HG03469 (cell line): Measurements from ENCODE around the gene SPATA2L.

Experiments used
- ATAC-seq: cut with Tn5 transposase; IDR thresholded peaks from one replicate; pipeline ENCODE4 v1.9.1; 2021; ENCODE audit warnings: mild to moderate bottlenecking, moderate library complexity, moderate number of reproducible peaks; ENCODE audit not compliant: unreplicated experiment

The SPATA2L gene

DNA sequence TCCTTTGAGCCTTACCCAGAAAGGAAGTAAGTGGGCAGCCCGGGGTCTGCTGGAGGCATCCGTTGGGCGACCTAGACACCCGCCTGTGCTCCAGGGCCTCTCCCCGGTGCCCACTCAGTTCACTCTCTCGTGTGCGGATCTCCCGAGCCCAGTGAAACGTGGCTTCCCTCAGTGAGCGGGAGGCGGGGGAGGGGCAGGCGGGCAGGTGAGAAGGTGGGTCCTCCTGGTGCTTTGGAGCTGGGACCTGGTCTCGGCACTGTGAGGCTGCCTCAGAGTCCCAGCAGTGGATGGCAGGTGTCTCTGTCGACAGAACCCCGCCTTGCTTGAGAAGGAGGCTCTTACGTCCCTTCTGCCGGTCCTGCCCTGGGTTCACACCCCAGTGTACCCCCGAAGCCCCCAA, 27.8 kb upstream of the SPATA2L start:
- ATAC-seq: no peak

GRCh38 chr16:89727406-89728120, 26.1 kb upstream of the SPATA2L start:
- no peak for ATAC-seq

DNA sequence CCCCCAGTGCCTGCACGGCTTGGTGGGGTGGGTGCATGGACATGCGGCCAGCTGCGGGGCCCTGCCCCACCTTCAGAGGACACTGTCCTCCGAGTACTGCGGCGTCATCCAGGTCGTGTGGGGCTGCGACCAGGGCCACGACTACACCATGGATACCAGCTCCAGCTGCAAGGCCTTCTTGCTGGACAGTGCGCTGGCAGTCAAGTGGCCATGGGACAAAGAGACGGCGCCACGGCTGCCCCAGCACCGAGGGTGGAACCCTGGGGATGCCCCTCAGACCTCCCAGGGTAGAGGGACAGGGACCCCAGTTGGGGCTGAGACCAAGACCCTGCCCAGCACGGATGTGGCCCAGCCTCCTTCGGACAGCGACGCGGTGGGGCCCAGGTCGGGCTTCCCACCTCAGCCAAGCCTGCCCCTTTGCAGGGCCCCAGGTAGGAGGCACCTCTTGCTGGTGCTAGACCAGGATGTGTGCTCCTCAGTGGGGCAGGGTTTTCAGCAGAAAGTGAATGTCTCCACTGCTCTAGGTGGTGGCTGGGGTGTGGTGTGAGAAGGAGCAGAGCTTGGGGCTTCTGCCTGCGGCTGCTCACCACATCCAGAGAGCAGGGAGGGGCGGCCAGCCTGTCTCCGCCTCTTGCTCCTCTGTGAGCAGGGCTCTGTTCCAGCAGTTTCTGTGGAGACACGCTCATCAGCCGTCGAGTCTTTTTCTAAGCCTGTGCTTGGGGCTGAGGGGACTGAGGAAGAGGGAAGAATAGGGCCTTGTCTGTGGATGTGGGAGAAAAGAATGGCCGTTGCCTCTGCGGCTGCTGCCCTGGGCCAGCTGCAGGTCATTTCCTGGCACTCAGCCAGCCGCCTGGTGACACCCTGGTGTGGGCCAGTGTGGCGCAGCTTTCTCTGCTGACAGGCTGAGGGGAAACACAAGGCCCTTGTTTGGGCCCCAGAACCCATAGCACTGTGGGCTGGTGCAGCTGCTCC, 22.1 kb upstream of the SPATA2L start:
- no peak for ATAC-seq

DNA sequence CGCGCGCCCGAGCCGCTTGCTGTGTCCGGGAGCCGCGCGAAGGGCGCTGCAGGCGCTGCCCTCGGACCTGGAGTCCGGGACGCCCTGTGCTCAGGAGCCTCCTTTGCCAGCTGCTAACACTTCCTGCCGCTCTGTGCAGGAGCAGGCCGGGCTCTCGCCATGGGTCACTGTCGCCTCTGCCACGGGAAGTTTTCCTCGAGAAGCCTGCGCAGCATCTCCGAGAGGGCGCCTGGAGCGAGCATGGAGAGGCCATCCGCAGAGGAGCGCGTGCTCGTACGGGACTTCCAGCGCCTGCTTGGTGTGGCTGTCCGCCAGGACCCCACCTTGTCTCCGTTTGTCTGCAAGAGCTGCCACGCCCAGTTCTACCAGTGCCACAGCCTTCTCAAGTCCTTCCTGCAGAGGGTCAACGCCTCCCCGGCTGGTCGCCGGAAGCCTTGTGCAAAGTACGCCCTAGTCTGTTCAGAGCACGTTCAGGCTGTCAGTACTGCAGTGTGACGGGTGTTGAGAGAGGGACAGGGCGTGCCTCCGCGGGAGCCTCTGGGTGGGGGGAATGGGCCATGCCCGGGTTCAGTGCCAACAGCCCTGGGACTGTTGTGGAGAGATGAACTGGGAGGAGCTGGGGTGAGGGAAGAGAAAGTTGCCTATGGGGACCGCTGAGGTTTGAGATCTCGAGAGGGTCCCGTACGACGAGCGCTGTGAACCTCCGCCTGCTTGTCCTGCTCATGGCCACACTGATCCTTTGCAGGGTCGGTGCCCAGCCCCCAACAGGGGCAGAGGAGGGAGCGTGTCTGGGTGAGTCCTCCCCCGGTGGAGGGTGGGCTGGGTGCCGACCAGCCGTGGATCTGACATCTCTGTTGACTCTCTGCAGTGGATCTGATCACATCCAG, 21.1 kb upstream of the SPATA2L start:
- no peak for ATAC-seq

DNA sequence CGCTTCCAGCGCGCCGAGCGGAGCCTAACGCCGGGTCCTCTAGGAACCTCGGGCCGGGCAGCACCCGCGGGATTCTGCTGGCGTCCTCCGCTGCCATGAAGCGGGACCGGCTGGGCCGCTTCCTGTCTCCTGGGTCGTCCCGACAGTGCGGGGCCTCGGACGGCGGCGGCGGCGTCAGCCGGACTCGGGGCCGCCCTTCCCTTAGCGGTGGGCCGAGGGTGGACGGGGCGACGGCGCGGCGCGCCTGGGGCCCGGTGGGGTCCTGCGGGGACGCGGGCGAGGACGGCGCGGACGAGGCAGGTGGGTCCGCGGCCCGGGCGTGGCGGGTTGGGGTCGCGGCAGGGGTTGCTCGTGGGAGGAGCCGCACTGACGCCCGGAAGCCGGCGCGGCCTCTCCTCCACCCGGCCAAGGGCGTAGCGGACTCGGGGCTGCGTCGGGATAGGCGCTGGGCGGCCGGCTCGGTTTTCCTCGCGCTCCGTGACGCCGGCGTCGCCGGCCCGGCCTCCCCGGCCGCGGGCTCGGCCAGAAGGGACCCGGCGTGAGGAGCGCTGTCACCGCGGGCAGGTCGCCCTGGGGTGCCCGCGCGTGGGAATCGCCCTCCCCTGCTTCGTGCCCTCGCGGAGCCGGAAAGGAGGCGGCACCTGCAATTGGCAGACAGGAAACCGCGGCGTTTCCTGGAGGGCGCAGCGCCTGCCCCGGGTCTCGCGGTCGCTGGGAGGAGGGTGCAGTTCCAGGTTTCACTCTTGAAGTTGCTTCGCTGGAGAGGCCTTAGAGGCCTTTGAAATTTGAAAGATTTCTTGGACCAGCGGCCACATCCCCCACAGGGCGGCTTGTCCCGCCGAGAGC, 20.3 kb upstream of the SPATA2L start:
- ATAC-seq: no peak

DNA sequence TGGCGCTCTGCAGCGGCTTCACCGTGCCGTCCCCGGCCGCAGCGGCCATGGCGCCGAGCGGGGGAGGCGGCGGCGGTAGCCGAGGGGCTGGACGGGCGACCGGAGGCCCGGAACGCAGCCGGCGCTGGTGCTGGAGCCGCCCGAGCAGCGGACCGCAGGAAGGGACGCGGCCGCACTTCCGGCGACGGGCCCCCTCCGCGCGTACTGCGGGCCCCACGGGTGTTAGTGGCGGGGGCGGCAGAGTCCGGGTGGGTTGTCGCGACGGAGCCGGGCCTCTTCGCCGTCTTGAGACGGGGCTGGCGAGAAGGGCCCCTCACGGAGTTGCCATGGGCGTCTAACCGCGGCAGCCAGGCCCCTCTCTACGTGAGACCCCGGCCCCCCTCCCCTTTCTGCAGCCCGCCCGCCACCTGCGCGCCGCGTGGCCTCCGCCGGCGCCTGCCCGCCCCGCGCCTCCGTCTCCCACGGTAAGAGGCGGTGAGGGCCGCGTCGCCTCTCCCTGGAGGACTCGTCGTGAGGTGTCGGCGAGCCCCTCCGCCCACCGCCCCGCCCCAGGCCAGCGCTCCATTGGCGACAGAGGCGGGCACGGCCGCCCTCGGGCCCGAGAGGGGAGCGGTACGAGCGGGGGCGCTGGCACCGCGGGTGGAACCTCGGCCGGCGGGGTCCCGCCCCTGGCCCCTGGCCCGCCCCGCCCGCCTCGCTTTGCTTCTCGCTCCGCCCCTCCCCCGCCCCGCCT, 19.5 kb upstream of the SPATA2L start, which contains the start of the genes VPS9D1 and ZNF276:
VPS9D1 (minus strand) TSS at position 86 of the 733 bp plus-strand sequence; CDS start at position 49, 37 bp downstream.
ZNF276 (plus strand) TSS at position 725 of the 733 bp plus-strand sequence. CDS start 104 bp downstream, outside the sequence.
- no peak for ATAC-seq

- ATAC-seq: no peak
Measured at GRCh38 chr16:89720551-89720812, 19.0 kb upstream of the SPATA2L start.

DNA sequence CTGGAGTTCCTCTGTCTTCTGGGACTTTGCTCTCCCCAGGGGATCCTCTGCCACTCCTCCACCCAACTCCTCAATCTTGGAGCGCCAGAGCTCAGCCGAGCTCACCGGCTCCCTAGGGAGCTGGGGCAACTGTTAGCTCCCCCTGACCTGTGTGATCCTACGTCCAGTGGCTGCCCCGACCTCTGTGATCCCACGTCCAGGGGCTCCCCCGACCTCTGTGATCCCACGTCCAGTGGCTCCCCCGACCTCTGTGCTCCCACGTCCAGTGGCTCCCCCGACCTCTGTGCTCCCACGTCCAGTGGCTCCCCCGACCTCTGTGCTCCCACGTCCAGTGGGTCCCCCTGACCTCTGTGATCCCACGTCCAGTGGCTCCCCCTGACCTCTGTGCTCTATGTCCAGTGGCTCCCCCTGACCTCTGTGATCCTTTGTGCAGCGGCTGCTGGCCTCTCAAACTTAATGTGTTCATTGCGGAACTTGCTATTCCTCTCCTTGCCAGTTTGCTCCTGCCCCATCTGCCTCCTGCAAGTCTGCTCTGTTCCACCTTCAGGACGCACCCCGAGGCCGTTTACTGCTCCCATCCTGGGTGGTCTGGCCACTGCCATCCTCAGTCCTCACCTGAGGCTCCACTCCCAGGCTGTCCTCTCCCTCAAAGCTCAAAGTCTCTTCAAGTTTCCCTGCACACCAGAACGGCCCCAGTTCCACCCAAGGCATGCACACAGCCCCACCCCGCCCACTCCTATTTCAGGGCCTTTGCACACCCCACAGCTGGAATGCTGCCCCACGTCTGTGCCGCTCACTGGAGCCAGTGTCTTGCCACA, 16.4 kb upstream of the SPATA2L start:
- no peak for ATAC-seq

DNA sequence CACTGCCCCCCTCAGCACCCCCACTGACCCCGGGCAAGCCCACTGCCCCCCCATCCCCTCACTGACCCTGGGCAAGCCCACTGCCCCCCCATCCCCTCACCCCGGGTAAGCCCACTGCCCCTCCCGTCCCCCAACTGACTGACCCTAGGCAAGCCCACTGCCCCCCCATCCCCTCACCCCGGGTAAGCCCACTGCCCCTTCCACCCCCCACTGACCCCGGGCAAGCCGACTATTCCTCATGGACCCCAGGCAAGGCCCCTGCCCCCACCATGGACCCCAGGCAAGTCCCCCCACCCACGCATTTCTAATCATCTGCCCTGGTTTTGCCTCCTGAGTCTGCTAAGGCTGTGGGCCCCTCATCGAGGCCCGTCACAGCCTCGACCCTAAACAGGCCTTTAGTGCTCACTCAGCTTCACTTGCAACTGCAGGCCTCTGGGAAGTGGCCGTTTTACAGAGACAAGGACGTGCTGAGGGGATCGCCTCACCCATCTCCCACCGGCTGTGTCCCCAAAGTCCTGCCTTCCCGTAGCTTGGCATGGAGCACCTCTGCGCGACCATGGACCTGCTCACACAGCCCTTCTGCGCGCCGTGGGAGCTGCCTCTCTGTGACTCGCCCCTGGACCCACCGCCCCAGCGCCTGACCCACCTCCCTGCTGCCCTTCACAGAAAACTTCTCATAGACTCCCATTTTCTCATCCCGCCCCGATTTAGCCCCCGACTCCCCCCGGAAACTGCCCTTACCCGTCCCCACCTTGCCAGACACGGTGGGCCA, 15.6 kb upstream of the SPATA2L start:
- no peak for ATAC-seq

GRCh38 chr16:89716493-89716892, 15.0 kb upstream of the SPATA2L start:
- no peak for ATAC-seq

- no peak for ATAC-seq
Measured at GRCh38 chr16:89712274-89712781, 10.8 kb upstream of the SPATA2L start.

- no peak for ATAC-seq
Measured at GRCh38 chr16:89711601-89712273, 10.2 kb upstream of the SPATA2L start.

DNA sequence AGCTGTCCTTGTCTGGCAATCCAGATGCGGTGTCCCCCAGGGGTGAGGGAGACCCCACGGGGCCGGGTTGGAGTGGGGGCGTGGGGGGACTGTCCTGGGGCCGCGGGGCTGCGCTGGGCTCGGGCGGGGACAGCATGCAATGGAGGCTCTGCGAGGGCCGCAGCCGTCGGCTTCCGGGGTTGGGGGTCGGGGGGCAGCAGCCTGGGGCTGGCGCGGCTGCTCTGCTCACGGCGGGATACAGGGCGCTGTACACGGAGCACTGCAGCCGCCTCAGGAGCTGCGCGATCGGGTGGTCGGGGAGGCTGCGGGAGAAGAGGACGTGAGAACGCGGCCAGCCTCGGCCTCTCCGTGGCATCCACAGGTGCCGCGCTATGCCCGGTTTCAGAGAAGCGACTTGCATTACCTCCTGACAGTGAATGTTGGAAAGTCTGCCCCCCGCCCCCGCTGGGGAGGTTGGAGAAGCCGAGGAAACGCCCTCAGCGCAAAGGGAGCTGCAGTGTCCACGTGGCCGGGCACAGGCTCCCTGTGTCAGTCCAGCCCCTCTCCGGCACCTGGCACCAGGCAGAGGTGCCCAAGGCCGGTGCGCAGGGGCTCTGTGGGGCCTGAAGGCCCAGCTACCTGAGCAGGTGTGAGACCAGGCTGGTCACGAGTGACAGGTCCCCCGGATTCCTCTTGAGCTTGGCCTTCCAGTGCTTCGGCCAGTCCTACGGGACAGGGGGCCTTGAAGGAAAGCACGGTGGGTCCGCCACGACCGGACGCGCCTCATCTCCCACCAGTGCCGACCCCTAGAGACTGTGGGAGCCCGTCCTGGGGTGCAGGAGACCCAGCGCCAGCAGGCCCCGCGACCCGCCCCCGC, 9.4 kb upstream of the SPATA2L start:
- ATAC-seq: no peak

DNA sequence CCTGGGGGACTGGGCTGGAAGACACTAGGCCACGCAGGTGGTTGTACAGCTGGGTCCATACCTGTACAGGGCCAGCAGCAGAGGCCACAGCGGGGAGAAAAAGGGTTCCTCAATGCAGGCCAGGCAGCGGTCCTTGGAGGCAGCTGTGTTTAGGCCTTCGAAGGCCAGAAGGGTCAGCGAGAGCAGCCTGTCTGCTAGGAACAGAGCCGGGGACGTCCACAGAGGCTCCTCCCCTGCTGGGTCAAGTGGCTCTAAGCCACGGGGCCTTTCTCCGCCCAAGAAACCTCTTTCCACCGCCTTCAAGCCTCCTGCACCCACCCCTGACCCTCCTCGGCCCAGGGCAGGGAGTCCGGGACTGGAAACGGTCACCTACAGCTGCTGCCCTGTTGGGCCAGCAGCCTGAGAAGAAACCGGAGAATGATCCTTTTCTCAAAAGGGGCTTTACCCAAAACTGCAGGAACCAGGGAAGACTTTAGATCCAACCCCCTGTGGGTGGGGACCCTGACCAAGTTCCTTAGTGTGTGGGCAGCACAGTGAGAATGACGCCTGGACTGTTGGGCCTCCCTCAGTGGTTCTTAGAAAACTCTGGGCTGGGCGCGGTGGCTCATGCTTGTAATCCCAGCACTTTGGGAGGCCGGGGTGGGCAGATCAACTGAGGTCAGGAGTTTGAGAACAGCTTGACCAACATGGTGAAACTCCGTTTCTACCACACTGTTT, 8.4 kb upstream of the SPATA2L start:
- no peak for ATAC-seq

GRCh38 chr16:89709166-89709565, 7.7 kb upstream of the SPATA2L start:
- no peak for ATAC-seq
